AG09319 (cell line): Measurements from ENCODE around the gene PAM16.
"Not testable (repeated sequence)": the region's sequence is repeated elsewhere in the genome, so short reads cannot be mapped to it uniquely, and the experiment has no call there.

Experiments
- DNase-seq: peaks from one replicate; pipeline ENCODE4 v3.0.0-alpha.2; 2010; ENCODE audit warnings: low read depth; ENCODE audit errors: extremely low read depth
- TF ChIP-seq, protein P1 (sequence below): IDR thresholded peaks from 2 replicates; pipeline ENCODE4 v1.5.1; 2011; ENCODE audit warnings: low read depth, mild to moderate bottlenecking, inconsistent platforms, low read length, moderate library complexity

Gene PAM16

DNA sequence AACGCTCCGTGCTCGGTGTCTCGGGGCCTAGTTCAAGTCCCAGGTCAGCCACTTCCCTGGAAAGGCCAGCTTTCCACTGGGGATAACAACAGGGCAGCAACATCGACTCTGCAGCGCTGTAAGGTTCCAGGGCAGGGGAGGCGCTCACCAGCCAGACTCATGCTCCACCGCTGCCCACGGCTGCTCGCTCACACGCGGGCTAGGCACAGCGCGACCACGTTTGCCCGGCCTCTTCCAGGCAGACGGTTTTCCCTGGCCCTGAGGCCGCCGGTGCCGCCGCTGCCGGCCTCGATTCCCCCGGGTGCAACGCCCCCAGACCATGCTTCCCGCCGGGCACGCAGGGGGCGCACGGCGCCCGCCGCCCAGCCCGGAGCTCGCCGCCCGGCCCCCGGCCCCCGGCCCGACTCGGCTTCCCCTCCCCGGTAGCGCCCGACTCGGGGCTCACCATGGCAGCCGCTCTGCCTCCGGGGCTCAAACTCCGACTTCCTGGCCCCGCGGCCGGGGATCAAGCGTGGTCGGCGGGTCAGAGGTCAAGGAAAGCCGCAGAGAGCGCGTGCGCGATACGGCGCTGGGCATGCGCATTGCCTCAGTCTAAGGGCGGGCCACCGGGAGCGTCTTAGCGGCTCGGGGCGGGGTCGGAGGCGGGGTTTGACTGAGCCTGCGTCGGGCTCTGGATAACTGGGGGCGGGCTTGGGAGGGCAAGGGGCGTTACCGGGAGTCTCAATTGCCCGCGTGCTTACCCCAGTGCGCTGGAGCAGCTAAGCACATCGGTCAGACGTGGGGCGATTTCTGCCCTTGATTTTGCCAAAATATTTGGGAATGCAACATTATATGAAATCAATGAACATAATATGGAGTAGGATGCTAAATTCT lies at the start of gene PAM16:
Gene PAM16 (minus strand): TSS at position 535 of the 873 bp plus-strand sequence. CDS start 87 bp downstream, at position 448.
- TF ChIP-seq, protein P1, sequence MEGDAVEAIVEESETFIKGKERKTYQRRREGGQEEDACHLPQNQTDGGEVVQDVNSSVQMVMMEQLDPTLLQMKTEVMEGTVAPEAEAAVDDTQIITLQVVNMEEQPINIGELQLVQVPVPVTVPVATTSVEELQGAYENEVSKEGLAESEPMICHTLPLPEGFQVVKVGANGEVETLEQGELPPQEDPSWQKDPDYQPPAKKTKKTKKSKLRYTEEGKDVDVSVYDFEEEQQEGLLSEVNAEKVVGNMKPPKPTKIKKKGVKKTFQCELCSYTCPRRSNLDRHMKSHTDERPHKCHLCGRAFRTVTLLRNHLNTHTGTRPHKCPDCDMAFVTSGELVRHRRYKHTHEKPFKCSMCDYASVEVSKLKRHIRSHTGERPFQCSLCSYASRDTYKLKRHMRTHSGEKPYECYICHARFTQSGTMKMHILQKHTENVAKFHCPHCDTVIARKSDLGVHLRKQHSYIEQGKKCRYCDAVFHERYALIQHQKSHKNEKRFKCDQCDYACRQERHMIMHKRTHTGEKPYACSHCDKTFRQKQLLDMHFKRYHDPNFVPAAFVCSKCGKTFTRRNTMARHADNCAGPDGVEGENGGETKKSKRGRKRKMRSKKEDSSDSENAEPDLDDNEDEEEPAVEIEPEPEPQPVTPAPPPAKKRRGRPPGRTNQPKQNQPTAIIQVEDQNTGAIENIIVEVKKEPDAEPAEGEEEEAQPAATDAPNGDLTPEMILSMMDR, result no peak

DNA sequence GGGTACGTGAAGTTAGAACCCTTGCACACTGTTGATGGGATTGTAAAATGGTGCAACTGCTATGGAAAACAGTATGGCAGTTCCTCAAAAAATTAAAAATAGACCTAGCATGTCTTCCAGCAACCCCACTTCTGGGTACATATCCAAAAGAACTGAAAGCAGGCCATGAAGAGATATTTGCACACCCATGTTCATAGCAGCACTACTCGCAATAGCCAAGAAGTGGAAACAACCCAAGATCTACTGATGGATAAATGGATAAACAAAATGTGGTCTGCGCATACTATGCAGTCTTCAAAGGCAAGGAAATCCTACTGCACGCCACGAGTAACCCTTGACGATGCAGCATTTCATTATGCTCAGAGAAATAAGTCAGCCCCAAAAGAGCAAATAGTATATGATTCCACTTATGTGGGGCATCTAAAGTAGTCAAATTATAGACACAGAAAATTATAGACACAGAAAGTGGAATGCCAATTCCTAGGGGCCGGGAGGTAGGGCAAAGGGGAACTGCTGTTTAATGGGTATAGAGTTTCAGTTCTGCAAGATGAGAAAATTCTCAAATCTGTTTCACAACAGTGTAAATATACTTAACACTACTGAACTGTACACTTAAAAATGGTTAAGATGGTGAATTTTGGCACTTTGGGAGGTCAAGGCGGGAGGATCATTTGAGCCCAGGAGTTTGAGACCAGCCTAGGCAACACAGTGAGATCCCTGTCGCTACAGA lies 48.0 kb upstream of the PAM16 start:
- TF ChIP-seq, protein P1, result no peak
- DNase-seq, result no peak

More for the DNA sequence above, at the start of gene PAM16:
- peak; percentile 82 for DNase-seq

DNA sequence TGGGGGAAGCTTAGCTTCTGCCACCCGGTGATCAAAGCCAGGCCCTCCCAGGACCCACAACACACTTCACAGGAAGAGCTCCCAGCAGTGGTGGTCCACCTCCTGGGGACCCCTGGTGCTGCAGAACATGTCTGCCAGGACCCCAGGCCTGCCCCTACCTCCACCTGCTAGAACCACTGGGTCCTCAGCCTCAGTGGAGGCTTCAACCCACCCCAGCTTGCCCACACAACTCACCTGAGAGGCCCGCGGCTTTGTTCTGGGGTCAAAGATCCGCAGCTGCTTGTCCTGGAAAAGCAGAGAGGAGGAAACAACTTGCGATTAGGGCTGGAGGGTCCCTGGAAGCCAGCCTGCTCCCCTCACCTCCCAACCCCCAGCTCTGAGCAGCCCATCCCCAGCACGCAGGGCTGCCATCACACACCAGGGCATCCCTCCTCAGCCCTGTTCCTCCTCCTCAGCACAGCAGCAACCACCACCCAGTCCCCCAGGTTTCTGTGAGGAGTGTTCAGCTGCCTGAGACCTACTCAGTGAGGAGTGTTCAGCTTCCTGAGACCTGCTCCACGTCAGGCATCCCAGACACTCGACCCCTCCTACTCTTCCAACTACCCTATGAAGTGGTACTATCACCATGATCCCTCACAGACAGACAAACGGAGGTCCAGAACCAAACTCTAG lies 44.1 kb upstream of the PAM16 start:
- TF ChIP-seq, protein P1, result no peak
- no peak for DNase-seq

DNA sequence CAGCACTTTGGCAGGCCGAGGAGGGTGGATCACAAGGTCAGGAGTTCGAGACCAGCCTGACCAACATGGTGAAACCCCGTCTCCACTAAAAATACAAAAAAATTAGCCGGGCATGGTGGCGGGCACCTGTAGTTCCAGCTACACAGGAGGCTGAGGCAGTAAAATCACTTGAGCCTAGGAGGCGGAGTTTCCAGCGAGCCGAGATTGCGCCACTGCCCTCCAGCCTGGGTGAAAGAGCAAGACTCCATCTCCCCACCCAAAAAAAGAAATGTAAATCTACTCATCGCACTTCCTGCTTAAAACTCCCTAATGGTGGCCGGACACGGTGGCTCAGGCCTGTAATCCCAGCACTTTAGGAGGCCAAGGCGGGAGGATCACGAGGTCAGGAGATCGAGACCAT lies 42.7 kb upstream of the PAM16 start:
- not testable (repeated sequence) for DNase-seq

DNA sequence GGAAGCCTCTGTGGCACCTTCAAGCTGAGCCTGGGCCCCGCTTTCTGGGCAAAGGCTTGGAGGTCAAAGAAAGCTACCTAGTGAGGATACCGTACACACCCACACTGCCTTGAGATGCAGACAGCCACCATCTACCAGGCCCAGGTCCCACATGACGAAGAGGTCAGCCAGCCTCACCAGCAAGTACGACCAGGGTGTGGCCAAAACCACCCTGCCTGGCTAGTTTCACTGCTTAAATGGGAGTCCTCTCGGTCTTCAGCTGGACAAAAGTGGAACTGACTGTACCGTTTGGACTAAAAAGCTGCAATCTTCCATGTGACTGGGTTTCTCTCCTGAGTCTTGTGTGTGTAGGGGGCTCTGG lies 42.1 kb upstream of the PAM16 start:
- TF ChIP-seq, protein P1, result no peak
- DNase-seq, result no peak

DNA sequence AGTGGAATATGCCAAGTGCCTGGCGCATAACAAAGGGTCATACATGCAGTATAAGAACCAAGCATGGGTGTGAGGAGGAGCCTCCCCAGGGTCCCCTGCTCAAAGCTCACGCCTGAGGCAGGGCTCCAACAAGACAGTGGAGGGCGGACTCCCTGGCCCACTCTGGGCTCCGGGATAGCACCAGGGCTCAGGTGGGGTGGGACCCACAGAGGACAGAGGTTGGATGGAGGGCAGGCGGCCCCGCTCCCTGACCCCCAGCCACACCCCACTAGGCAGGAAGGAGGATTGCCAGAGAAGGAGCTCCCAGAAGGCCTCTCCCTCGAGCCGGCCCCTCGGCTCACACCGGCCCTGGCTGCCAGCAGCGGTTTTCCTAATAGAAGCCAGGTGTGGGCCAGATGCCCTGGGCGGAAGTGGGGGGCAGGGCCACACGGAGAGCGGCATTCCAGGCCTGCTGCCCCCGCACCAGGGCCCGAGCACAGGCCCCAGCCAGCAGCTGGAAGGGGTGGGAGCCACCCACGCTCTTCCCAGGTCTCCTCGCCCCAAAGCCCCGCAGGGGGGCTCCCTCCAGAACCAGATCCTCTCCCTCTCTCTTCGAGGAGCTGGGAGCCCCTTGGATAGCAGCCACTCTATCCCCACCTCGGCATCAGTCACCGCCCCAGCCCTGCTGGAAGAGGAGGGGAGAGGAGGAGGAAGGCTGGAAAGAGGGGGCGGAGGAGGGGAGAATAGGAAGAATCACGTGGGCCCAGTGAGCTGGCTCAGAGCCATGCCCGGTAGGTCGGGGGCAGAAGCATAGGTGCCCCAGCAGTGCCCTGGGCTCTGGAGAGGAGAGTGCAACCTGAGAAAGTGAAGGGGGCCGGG lies 41.5 kb upstream of the PAM16 start:
- peak; percentile 79 for DNase-seq
- TF ChIP-seq, protein P1, result no peak

DNA sequence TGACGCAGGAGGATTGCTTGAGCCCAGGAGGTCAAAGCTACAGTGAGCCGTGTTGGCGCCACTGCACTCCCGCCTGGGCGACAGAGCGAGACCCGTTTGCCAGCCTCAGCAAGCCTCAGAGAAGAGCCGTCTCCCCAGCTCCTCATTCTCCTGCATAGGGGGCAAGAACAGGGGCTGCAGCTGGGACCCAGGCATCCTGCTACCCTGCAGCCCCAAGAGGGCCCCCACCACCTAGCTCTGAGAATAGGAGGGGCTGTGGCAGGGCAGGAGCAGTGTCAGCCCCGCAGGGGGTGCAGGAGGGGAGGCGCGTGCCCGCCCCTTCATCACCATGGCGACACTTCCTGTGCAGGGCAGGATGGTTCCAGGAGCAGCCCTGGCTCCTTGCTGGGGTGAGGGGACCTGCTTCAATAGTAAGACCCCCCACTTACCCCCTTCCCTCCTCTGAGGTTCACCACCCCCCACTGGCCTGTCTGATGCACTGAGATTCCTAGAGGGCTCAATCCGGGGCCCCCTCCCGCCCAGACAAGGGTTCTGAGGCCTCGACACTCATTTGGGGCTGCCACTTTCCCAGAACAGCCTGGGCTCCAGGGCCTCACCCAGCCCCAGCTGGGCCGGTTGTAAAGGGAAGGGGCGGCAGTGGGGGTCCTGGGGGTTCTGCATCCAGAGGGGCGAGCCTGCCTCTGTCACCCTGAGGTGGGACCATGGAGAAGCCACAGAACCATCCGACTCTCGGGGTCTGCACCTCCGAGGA lies 40.7 kb upstream of the PAM16 start:
- TF ChIP-seq, protein P1, result no peak
- DNase-seq, result no peak
